ENCODE results near the gene WDPCP.

The WDPCP gene

GRCh38 chr2:63465633-63466032 is 122.6 kb downstream of the WDPCP start:
- DNase-seq (ENCODE audit: low read depth): no peak
- TF ChIP-seq, protein P1, sequence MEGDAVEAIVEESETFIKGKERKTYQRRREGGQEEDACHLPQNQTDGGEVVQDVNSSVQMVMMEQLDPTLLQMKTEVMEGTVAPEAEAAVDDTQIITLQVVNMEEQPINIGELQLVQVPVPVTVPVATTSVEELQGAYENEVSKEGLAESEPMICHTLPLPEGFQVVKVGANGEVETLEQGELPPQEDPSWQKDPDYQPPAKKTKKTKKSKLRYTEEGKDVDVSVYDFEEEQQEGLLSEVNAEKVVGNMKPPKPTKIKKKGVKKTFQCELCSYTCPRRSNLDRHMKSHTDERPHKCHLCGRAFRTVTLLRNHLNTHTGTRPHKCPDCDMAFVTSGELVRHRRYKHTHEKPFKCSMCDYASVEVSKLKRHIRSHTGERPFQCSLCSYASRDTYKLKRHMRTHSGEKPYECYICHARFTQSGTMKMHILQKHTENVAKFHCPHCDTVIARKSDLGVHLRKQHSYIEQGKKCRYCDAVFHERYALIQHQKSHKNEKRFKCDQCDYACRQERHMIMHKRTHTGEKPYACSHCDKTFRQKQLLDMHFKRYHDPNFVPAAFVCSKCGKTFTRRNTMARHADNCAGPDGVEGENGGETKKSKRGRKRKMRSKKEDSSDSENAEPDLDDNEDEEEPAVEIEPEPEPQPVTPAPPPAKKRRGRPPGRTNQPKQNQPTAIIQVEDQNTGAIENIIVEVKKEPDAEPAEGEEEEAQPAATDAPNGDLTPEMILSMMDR (IDR thresholded peaks at IDR 0.05; ENCODE audit: insufficient read depth, low read depth, low read length, missing control alignments): no peak
- no peak overlapping the region for H3K4me3 ChIP-seq (ENCODE audit: low read depth, low read length)

DNA sequence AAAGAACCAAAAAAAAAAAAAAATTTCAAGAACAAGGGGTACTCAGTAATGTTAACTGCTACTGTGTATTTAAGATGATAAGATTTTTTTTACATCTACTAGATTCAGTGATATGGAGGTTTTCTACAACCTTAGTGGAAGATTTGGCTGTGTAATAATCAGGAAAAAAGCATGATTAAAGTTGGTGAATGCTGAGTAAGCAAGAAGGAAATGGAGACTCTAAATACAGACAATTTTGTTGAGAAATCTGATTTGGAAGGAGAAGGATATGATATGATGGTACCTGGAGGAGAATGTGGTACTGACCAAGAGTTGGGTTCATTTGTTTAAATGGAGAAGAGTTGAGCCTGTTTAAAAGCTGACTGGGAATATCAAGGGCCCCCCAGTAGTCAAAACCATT is 125.1 kb downstream of the WDPCP start:
- no peak overlapping the region for H3K4me3 ChIP-seq (ENCODE audit: low read depth, low read length)
- DNase-seq (ENCODE audit: low read depth): no peak
- TF ChIP-seq, protein P1 (IDR thresholded peaks at IDR 0.05; ENCODE audit: insufficient read depth, low read depth, low read length, missing control alignments): no peak

GRCh38 chr2:63446658-63447057 is 141.6 kb downstream of the WDPCP start:
- H3K4me3 ChIP-seq (ENCODE audit: low read depth, low read length): no peak overlapping the region
- TF ChIP-seq, protein P1 (IDR thresholded peaks at IDR 0.05; ENCODE audit: insufficient read depth, low read depth, low read length, missing control alignments): no peak
- no peak for DNase-seq (ENCODE audit: low read depth)

DNA sequence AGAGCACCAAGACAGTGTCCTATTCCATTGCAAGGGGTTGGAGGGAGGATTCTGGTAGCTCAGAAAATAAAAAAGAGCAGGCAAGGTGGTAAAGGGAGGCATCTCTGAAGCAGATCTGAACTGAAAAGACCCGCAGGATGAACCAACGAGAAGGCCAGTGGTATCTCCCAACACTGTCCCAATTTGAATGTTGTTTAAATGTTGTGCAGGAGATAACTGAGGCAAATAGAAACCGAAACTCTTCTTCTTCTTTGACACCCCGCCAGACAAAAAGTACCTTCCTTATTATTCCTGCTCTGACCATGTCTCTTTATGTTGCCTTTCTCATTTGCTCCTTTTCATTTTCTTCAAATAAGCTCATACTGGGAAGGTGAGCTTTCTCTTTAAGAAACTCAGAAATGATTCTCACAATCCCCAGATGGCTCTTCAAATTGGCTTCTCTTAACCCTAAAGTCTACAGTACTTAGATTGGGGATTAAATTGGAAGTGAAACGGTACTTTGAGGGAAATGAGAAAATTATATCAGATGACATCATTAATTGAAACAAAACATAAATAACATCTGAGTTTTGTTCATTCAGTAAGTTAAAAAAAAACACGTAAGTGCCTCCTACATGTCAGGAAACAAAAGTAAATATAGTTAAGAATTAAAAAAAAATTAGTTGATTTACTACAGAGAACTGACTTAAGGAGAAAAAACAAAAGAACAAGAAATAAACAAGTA is 143.6 kb downstream of the WDPCP start:
- TF ChIP-seq, protein P1 (IDR thresholded peaks at IDR 0.05; ENCODE audit: insufficient read depth, low read depth, low read length, missing control alignments): no peak
- H3K4me3 ChIP-seq (ENCODE audit: low read depth, low read length): no peak overlapping the region
- DNase-seq (ENCODE audit: low read depth): peak; percentile 31

GRCh38 chr2:63440612-63441011 is 147.7 kb downstream of the WDPCP start:
- no peak for DNase-seq (ENCODE audit: low read depth)
- TF ChIP-seq, protein P1 (IDR thresholded peaks at IDR 0.05; ENCODE audit: insufficient read depth, low read depth, low read length, missing control alignments): no peak
- no peak overlapping the region for H3K4me3 ChIP-seq (ENCODE audit: low read depth, low read length)

DNA sequence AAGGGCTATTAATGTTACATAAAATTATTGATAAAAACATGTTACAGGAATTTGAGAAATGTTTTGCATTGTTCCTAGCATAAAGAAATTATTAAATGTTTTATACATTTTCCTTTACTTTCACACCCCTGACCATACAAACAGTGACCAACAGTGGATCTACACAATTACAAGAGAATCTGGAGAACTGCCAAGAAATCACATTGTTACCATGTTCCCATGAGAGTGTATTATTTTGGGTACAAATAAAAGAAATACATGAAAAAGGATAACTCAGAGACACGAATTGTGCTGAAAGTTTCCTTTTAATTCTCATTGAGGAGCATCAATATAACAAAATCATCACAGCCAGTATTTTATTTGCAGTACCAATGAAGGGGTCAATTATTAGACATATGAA is 150.1 kb downstream of the WDPCP start:
- TF ChIP-seq, protein P1 (IDR thresholded peaks at IDR 0.05; ENCODE audit: insufficient read depth, low read depth, low read length, missing control alignments): no peak
- no peak overlapping the region for H3K4me3 ChIP-seq (ENCODE audit: low read depth, low read length)
- no peak for DNase-seq (ENCODE audit: low read depth)

DNA sequence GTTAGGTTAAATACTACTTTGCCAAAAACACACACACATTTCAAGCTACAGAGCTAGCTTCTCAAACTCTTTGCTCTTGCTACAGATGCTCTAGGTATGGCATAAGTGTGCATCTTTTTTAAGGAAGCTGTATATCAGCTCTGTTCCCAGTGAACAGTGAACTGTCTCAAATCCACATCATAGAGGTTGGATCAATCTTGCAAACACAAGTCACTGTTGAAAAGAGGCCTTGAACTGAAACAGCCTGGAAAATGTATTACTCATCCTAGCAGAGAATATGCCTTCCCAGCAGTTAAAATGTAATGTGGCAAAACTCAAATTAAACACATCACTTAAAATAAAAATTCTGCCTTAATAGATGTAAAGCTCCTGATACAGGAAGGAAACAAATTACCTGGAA is 151.8 kb downstream of the WDPCP start:
- H3K4me3 ChIP-seq (ENCODE audit: low read depth, low read length): no peak overlapping the region
- DNase-seq (ENCODE audit: low read depth): no peak
- TF ChIP-seq, protein P1 (IDR thresholded peaks at IDR 0.05; ENCODE audit: insufficient read depth, low read depth, low read length, missing control alignments): no peak

All from GM12865 (cell line).